ENCODE measurements around the gene ST6GALNAC1. TPM values are rescaled to one million over a fixed set of nuclear protein-coding genes. Genes with fewer than 3 reads are reported as not detected.

The ST6GALNAC1 gene
- polyA plus RNA-seq, 3 donors, result not detected

- Mint-ChIP-seq H3K9me3 (peaks cover 0 to 2% (median 0%) of the 10 kb centered on the region in 7 donors), H3K4me1 (peaks cover 18% of the 10 kb centered on the region), H3K4me3 (no peak overlapping the region), H3K27ac (peak overlapping the region in 1 of 7 donors; percentile 82), H3K36me3 (no peaks in the 10 kb centered on the region), H3K27me3 (ENCODE audit: low read depth in 3 of 3) (peaks cover 6 to 8% (median 7%) of the 10 kb centered on the region in 3 donors)
- H3K4me3 ChIP-seq (replicated peaks in 1 of 3; ENCODE audit: low read depth in 2 of 3, low read length in 3 of 3), result no peak overlapping the region
- H3K4me2 ChIP-seq (replicated peaks; ENCODE audit: extremely low read depth, low read length, poor library complexity, severe bottlenecking), result no peak overlapping the region
- no peaks in the 10 kb centered on the region for H3K27me3 ChIP-seq (ENCODE audit: control insufficient read depth in 2 of 2, insufficient read depth in 2 of 2, low read length in 2 of 2)
- no peak overlapping the region for H3K27ac ChIP-seq (ENCODE audit: low read depth in 1 of 2, low read length in 2 of 2)
- no peaks in the 10 kb centered on the region for H3K9me3 ChIP-seq (replicated peaks in 1 of 2; ENCODE audit: control insufficient read depth in 1 of 2, insufficient read depth in 1 of 2, low read length in 2 of 2)
- no peaks in the 10 kb centered on the region for H4K20me1 ChIP-seq (ENCODE audit: insufficient read depth, low read length)
- intact Hi-C loops (cut with micrococcal nuclease), result loop anchor here (5.0 to 10.0 kb wide), 2 partner anchors 55 to 57 kb away; partner anchors contain the start of genes JMJD6 (in 2 of the 2) and METTL23 (in 2 of the 2)
- peaks cover 12 to 15% of the 10 kb centered on the region in 2 donors for H3K4me1 ChIP-seq (ENCODE audit: control insufficient read depth in 1 of 2, insufficient read depth in 2 of 2, low read length in 2 of 2)
- H3K9ac ChIP-seq (ENCODE audit: insufficient read depth, low read length, poor library complexity, severe bottlenecking), result no peak overlapping the region
- H3K79me2 ChIP-seq (ENCODE audit: insufficient read depth, low read length), result no peaks in the 10 kb centered on the region
- H3K36me3 ChIP-seq (replicated peaks in 1 of 2; ENCODE audit: control insufficient read depth in 1 of 2, insufficient read depth in 2 of 2, low read length in 2 of 2), result no peaks in the 10 kb centered on the region
- DNase-seq, result no peak
- 86% methylated on average over 4 of the region's 9 CpGs for WGBS (ENCODE audit: insufficient coverage)
- TF ChIP-seq CTCF (IDR thresholded peaks at IDR 0.05), result no peak
- peak overlapping the region; percentile 94 for H2AFZ ChIP-seq (ENCODE audit: insufficient read depth, low read depth, low read length, poor library complexity, severe bottlenecking)
Measured at GRCh38 chr17:76670020-76670717, 26.6 kb upstream of the ST6GALNAC1 start.

GRCh38 chr17:76667786-76668453, 24.4 kb upstream of the ST6GALNAC1 start:
- Histone ChIP-seq H3K9ac (ENCODE audit: insufficient read depth, low read length, poor library complexity, severe bottlenecking) (no peak overlapping the region), H3K4me1 (ENCODE audit: control insufficient read depth in 1 of 2, insufficient read depth in 2 of 2, low read length in 2 of 2) (peaks cover 12 to 15% of the 10 kb centered on the region in 2 donors), H3K27ac (ENCODE audit: low read depth in 1 of 2, low read length in 2 of 2) (no peak overlapping the region), H3K4me3 (replicated peaks in 1 of 3; ENCODE audit: low read depth in 2 of 3, low read length in 3 of 3) (no peak overlapping the region), H3K4me2 (replicated peaks; ENCODE audit: extremely low read depth, low read length, poor library complexity, severe bottlenecking) (no peak overlapping the region), H2AFZ (ENCODE audit: insufficient read depth, low read depth, low read length, poor library complexity, severe bottlenecking) (no peak overlapping the region), H3K9me3 (replicated peaks in 1 of 2; ENCODE audit: control insufficient read depth in 1 of 2, insufficient read depth in 1 of 2, low read length in 2 of 2) (no peaks in the 10 kb centered on the region), H3K36me3 (replicated peaks in 1 of 2; ENCODE audit: control insufficient read depth in 1 of 2, insufficient read depth in 2 of 2, low read length in 2 of 2) (no peaks in the 10 kb centered on the region), H4K20me1 (ENCODE audit: insufficient read depth, low read length) (no peaks in the 10 kb centered on the region), H3K79me2 (ENCODE audit: insufficient read depth, low read length) (no peaks in the 10 kb centered on the region), H3K27me3 (ENCODE audit: control insufficient read depth in 2 of 2, insufficient read depth in 2 of 2, low read length in 2 of 2) (no peaks in the 10 kb centered on the region)
- H3K4me3 Mint-ChIP-seq, result no peak overlapping the region
- TF ChIP-seq CTCF (IDR thresholded peaks at IDR 0.05), result no peak
- H3K9me3 Mint-ChIP-seq, result peaks cover 0 to 2% (median 0%) of the 10 kb centered on the region in 7 donors
- H3K27me3 Mint-ChIP-seq (ENCODE audit: low read depth in 3 of 3), result peaks cover 6 to 8% (median 7%) of the 10 kb centered on the region in 3 donors
- WGBS (ENCODE audit: insufficient coverage), result 96% methylated on average over 7 of the region's 14 CpGs
- DNase-seq, result no peak
- peaks cover 18% of the 10 kb centered on the region for H3K4me1 Mint-ChIP-seq
- intact Hi-C loops (cut with micrococcal nuclease), result no loop called here
- no peak overlapping the region for H3K27ac Mint-ChIP-seq
- H3K36me3 Mint-ChIP-seq, result no peaks in the 10 kb centered on the region
